Measurements from ENCODE around the gene SLC35F3.

GRCh38 chr1:234072793-234073192, 168.3 kb downstream of the SLC35F3 start:
- TF ChIP-seq CTCF (IDR thresholded peaks at IDR 0.05) (no peak), POLR2A (IDR thresholded peaks at IDR 0.05) (no peak)
